ENCODE data around the gene MAN2B2. TPM values are rescaled to one million over a fixed set of nuclear protein-coding genes. Genes with fewer than 3 reads are reported as not detected.

The MAN2B2 gene
- total RNA-seq, 1 donor from 2014 or later: 44.1 TPM

DNA sequence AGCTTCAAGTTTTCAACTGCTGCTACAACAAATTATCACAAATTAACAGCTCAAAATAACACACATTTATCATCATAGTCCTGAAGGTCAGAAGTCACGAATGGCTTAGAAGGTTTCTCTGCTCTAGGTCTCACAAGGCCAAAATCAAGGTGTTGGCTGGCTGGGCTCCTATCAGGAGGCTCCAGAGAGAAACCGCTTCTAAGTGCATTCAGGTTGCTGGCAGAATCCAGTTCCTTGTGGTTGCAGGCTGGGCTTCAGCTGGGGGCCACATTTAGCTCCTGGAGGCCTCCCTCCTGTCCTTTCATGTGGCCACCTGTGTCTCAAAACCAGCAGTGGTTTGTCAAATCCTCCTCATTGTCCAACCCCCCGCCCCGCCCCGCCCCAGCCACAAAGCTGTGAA, 80.9 kb downstream of the MAN2B2 start:
- TF ChIP-seq, protein P1, sequence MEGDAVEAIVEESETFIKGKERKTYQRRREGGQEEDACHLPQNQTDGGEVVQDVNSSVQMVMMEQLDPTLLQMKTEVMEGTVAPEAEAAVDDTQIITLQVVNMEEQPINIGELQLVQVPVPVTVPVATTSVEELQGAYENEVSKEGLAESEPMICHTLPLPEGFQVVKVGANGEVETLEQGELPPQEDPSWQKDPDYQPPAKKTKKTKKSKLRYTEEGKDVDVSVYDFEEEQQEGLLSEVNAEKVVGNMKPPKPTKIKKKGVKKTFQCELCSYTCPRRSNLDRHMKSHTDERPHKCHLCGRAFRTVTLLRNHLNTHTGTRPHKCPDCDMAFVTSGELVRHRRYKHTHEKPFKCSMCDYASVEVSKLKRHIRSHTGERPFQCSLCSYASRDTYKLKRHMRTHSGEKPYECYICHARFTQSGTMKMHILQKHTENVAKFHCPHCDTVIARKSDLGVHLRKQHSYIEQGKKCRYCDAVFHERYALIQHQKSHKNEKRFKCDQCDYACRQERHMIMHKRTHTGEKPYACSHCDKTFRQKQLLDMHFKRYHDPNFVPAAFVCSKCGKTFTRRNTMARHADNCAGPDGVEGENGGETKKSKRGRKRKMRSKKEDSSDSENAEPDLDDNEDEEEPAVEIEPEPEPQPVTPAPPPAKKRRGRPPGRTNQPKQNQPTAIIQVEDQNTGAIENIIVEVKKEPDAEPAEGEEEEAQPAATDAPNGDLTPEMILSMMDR (IDR thresholded peaks at IDR 0.05): no peak
- peaks cover 12% of the 10 kb centered on the region for H3K4me1 Mint-ChIP-seq (ENCODE audit: low read depth)
- H3K27ac Mint-ChIP-seq (ENCODE audit: unreplicated experiment): no peak overlapping the region
- no peaks in the 10 kb centered on the region for H3K27me3 Mint-ChIP-seq (ENCODE audit: low read depth)
- no peak for DNase-seq (ENCODE audit: low spot score)
- H3K4me3 Mint-ChIP-seq (ENCODE audit: unreplicated experiment): no peak overlapping the region
- peaks cover 8% of the 10 kb centered on the region for H3K9me3 Mint-ChIP-seq (ENCODE audit: low read depth)
- H3K36me3 Mint-ChIP-seq (ENCODE audit: low read depth): no peaks in the 10 kb centered on the region

DNA sequence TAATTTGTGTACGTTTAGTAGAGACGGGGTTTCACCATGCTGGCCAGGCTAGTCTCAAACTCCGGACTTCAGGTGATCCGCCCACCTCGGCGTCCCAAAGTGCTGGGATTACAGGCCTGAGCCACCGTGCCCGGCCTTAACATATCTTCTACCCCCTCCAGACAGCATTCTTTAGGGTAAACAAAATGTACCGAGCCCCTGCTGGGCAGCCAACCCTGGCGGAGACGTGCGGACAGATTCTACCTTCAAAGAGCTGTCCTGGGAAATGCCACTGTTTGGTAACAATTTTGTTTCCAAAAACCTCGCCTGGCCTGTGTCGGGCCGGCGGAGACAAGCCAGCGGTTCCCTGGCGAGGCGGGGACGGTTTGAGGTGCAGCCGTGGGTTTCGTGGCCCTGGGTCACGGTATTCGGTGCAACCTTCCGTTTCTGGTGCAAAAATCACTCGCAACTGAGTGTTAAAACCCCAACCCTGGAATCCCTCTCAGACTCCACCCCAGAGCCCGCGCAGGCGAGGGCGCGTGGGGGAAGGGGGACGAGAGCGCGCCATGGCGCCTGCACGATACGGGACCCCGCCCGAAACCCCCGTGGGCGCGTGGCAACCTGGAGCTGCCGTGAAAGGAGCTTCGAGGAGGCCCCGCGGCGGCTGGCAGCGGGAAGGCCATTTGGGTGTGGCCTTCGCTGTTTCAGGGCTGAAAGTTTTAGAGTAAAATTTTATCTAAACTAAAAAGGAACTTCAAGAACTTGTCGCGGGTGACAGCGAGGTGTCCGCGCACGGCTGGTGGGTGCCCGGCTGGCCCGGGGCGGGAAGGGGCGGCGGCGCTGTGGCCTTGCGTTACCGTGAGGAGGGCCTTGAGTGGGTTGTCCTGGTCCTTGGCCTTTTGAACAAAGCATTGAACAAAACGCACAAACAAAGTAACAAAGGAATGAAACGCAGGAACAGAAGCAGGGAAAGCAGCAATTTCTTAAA, 82.5 kb downstream of the MAN2B2 start:
- no peak for DNase-seq (ENCODE audit: low spot score)
- TF ChIP-seq, protein P1 (IDR thresholded peaks at IDR 0.05): no peak
- H3K27ac Mint-ChIP-seq (ENCODE audit: unreplicated experiment): no peak overlapping the region
- H3K9me3 Mint-ChIP-seq (ENCODE audit: low read depth): peaks cover 8% of the 10 kb centered on the region
- H3K4me3 Mint-ChIP-seq (ENCODE audit: unreplicated experiment): no peak overlapping the region
- peaks cover 12% of the 10 kb centered on the region for H3K4me1 Mint-ChIP-seq (ENCODE audit: low read depth)
- no peaks in the 10 kb centered on the region for H3K36me3 Mint-ChIP-seq (ENCODE audit: low read depth)
- H3K27me3 Mint-ChIP-seq (ENCODE audit: low read depth): no peaks in the 10 kb centered on the region

DNA sequence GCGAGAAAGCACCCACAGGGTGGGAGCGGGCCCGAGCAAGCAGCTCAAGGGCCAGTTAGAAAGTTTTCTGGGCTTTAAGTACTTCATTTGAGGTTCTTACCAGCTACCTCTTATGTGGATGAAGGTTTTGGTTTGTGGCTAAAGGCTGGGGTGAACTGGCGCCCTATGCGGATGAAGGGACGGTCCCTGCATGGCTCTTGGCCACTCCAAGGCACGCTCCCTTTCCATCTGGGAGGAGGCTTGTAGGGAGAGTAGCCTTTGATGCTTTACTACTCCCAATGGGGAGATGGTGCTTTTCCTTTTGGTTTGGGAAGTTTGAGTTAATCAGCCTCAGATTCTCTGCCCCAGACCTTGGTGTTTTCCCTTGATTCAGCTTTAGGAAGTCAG, 83.2 kb downstream of the MAN2B2 start:
- peak overlapping the region; percentile 63 for H3K4me3 Mint-ChIP-seq (ENCODE audit: unreplicated experiment)
- no peak overlapping the region for H3K27ac Mint-ChIP-seq (ENCODE audit: unreplicated experiment)
- no peak for DNase-seq (ENCODE audit: low spot score)
- H3K27me3 Mint-ChIP-seq (ENCODE audit: low read depth): no peaks in the 10 kb centered on the region
- H3K4me1 Mint-ChIP-seq (ENCODE audit: low read depth): peaks cover 12% of the 10 kb centered on the region
- peaks cover 8% of the 10 kb centered on the region for H3K9me3 Mint-ChIP-seq (ENCODE audit: low read depth)
- TF ChIP-seq, protein P1 (IDR thresholded peaks at IDR 0.05): no peak
- no peaks in the 10 kb centered on the region for H3K36me3 Mint-ChIP-seq (ENCODE audit: low read depth)

DNA sequence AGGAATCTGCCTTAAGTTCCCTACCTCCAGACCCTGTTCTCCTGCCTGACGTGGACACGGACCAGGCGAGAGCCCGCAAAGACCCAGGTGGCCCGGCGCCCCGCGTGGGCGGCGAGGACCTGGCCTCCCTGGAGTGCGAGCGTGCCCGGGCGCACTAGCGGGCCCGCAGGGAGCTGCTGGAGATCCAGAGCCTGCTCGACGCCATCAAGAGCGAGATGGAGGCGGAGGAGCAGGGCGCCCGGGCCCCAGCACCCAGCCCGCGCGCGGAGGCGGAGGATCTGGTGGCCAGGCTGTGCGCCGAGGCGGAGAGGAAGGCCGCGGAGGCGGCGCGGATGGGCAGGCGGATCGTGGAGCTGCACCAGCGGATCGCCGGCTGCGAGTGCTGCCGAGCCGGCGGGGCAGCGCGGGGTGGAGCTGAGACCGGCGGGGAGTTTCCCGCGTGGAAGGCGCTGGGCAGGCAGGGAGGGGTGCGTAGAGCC, 83.6 kb downstream of the MAN2B2 start:
- Mint-ChIP-seq H3K4me1 (ENCODE audit: low read depth) (peaks cover 12% of the 10 kb centered on the region), H3K36me3 (ENCODE audit: low read depth) (no peaks in the 10 kb centered on the region), H3K9me3 (ENCODE audit: low read depth) (peaks cover 8% of the 10 kb centered on the region), H3K4me3 (ENCODE audit: unreplicated experiment) (peak overlapping the region; percentile 63), H3K27me3 (ENCODE audit: low read depth) (no peaks in the 10 kb centered on the region), H3K27ac (ENCODE audit: unreplicated experiment) (no peak overlapping the region)
- no peak for DNase-seq (ENCODE audit: low spot score)
- TF ChIP-seq, protein P1 (IDR thresholded peaks at IDR 0.05): no peak

DNA sequence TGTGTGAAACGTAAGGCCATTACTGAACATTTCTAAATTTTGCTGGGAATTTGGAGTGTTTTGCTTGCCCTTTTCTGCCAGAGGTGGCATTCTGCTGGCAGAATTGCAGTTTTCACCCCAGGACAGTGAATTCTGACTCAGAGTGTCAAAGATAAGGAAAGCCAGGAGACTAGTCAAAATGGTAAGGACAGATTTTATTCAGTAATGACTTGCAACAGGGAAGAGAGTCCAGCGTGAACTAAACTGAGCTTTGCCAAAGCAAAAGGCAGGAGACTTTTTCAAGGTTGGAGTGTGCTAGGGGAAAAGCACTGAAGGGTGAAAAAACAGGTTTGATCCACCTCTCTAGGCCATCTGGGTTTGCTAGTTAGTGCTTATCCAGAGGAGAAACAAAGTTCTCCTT, 84.9 kb downstream of the MAN2B2 start:
- H3K4me3 Mint-ChIP-seq (ENCODE audit: unreplicated experiment): no peak overlapping the region
- no peaks in the 10 kb centered on the region for H3K36me3 Mint-ChIP-seq (ENCODE audit: low read depth)
- no peaks in the 10 kb centered on the region for H3K9me3 Mint-ChIP-seq (ENCODE audit: low read depth)
- peaks cover 12% of the 10 kb centered on the region for H3K4me1 Mint-ChIP-seq (ENCODE audit: low read depth)
- H3K27me3 Mint-ChIP-seq (ENCODE audit: low read depth): no peaks in the 10 kb centered on the region
- TF ChIP-seq, protein P1 (IDR thresholded peaks at IDR 0.05): no peak
- H3K27ac Mint-ChIP-seq (ENCODE audit: unreplicated experiment): no peak overlapping the region
- DNase-seq (ENCODE audit: low spot score): no peak

Data from chondrocyte (in vitro differentiated cells).